SKM-1 treated with dmso at 0.1 percent for 144 hours (cell line): ENCODE data around the gene IL1RL2.

Source experiments
- DNase-seq: peaks from one replicate; lab custom pipeline; 2025; ENCODE audit not compliant: unreplicated experiment; lab: John Stamatoyannopoulos, UW

Gene IL1RL2

GRCh38 chr2:102193074-102193473 is 6.3 kb downstream of the IL1RL2 start:
- DNase-seq = no peak

GRCh38 chr2:102194609-102195268 is 7.9 kb downstream of the IL1RL2 start:
- DNase-seq = no peak

- no peak for DNase-seq
These were observed 10.7 kb downstream of the IL1RL2 start for GRCh38 chr2:102197389-102198137.

- no peak for DNase-seq
These were observed 13.7 kb downstream of the IL1RL2 start for GRCh38 chr2:102200539-102200938.

- DNase-seq = no peak
These were observed 17.8 kb downstream of the IL1RL2 start for GRCh38 chr2:102204638-102205037.

GRCh38 chr2:102206666-102207341 is 20.0 kb downstream of the IL1RL2 start:
- no peak for DNase-seq

- DNase-seq = no peak
These were observed 22.0 kb downstream of the IL1RL2 start for GRCh38 chr2:102208774-102209173.

- DNase-seq = no peak
These were observed 22.7 kb downstream of the IL1RL2 start for GRCh38 chr2:102209474-102209873.

- no peak for DNase-seq
These were observed 30.2 kb downstream of the IL1RL2 start for GRCh38 chr2:102217032-102217431.

GRCh38 chr2:102224824-102225739 is 38.3 kb downstream of the IL1RL2 start:
- peak; percentile 31 for DNase-seq

GRCh38 chr2:102226171-102226570 is 39.3 kb downstream of the IL1RL2 start:
- DNase-seq = no peak

- DNase-seq = no peak
These were observed 40.0 kb downstream of the IL1RL2 start for GRCh38 chr2:102226612-102227391.

- no peak for DNase-seq
These were observed 42.4 kb downstream of the IL1RL2 start for GRCh38 chr2:102229141-102229769.

GRCh38 chr2:102230410-102230909 is 43.6 kb downstream of the IL1RL2 start:
- DNase-seq = no peak

- DNase-seq = no peak
These were observed 46.5 kb downstream of the IL1RL2 start for GRCh38 chr2:102233132-102233884.

GRCh38 chr2:102235042-102235473 is 48.2 kb downstream of the IL1RL2 start:
- no peak for DNase-seq

GRCh38 chr2:102235491-102235890 is 48.7 kb downstream of the IL1RL2 start:
- peak; percentile 23 for DNase-seq

- DNase-seq = no peak
These were observed 49.3 kb downstream of the IL1RL2 start for GRCh38 chr2:102236132-102236531.

GRCh38 chr2:102237176-102237575 is 50.4 kb downstream of the IL1RL2 start:
- DNase-seq = no peak
